Effector memory CD4-positive, alpha-beta T cell (primary cell): Measurements from ENCODE around the gene IGFBP7.

Experiments used
- DNase-seq, 3 donors: peaks; one replicate each; pipeline ENCODE4 v3.0.0-alpha.2; 2020
- H3K27ac ChIP-seq: 2 replicates; pipeline ENCODE4 v1.7.0; 2013; ENCODE audit warnings: mild to moderate bottlenecking, low read length, moderate library complexity; ENCODE audit not compliant: insufficient read depth, poor library complexity, severe bottlenecking
- H3K27me3 ChIP-seq: replicated peaks from 2 replicates; pipeline ENCODE4 v1.7.0; 2013; ENCODE audit warnings: mild to moderate bottlenecking, low read length; ENCODE audit not compliant: insufficient read depth, control insufficient read depth, poor library complexity, severe bottlenecking
- H3K36me3 ChIP-seq: 2 replicates; pipeline ENCODE4 v1.7.0; 2013; ENCODE audit warnings: mild to moderate bottlenecking, low read length, moderate library complexity; ENCODE audit not compliant: control insufficient read depth, insufficient read depth
- H3K4me1 ChIP-seq: 2 replicates; pipeline ENCODE4 v1.7.0; 2013; ENCODE audit warnings: low read length, mild to moderate bottlenecking; ENCODE audit not compliant: control insufficient read depth, insufficient read depth, poor library complexity, severe bottlenecking
- H3K4me3 ChIP-seq: 2 replicates; pipeline ENCODE4 v1.7.0; 2013; ENCODE audit warnings: low read length, low read depth, mild to moderate bottlenecking; ENCODE audit not compliant: insufficient read depth, poor library complexity, severe bottlenecking
- H3K9me3 ChIP-seq: 2 replicates; pipeline ENCODE4 v1.7.0; 2013; ENCODE audit warnings: mild to moderate bottlenecking, low read length, moderate library complexity; ENCODE audit not compliant: control insufficient read depth

Gene IGFBP7

GRCh38 chr4:57149833-57150232, 39.6 kb upstream of the IGFBP7 start:
- no peak for DNase-seq
- H3K9me3 ChIP-seq, result no peaks in the 10 kb centered on the region
- no peaks in the 10 kb centered on the region for H3K36me3 ChIP-seq
- H3K27me3 ChIP-seq, result no peaks in the 10 kb centered on the region
- H3K4me3 ChIP-seq, result no peak overlapping the region
- no peak overlapping the region for H3K27ac ChIP-seq
- H3K4me1 ChIP-seq, result no peaks in the 10 kb centered on the region

GRCh38 chr4:57148831-57149505, 38.8 kb upstream of the IGFBP7 start:
- Histone ChIP-seq H3K4me1 (no peaks in the 10 kb centered on the region), H3K27me3 (no peaks in the 10 kb centered on the region), H3K27ac (no peak overlapping the region), H3K9me3 (no peaks in the 10 kb centered on the region), H3K36me3 (no peaks in the 10 kb centered on the region), H3K4me3 (no peak overlapping the region)
- DNase-seq, result no peak

GRCh38 chr4:57148177-57148576, 38.0 kb upstream of the IGFBP7 start:
- H3K4me1 ChIP-seq, result no peaks in the 10 kb centered on the region
- H3K27ac ChIP-seq, result no peak overlapping the region

GRCh38 chr4:57147335-57148060, 37.3 kb upstream of the IGFBP7 start:
- no peak overlapping the region for H3K27ac ChIP-seq
- H3K9me3 ChIP-seq, result no peaks in the 10 kb centered on the region
- H3K4me1 ChIP-seq, result no peaks in the 10 kb centered on the region
- H3K4me3 ChIP-seq, result no peak overlapping the region
- no peaks in the 10 kb centered on the region for H3K27me3 ChIP-seq
- H3K36me3 ChIP-seq, result no peaks in the 10 kb centered on the region
- no peak for DNase-seq

More at GRCh38 chr4:57148177-57148576, 38.0 kb upstream of the IGFBP7 start:
- Histone ChIP-seq H3K4me3 (no peak overlapping the region), H3K36me3 (no peaks in the 10 kb centered on the region), H3K9me3 (no peaks in the 10 kb centered on the region), H3K27me3 (no peaks in the 10 kb centered on the region)
- no peak for DNase-seq

GRCh38 chr4:57146444-57146843, 36.3 kb upstream of the IGFBP7 start:
- DNase-seq, result no peak
- Histone ChIP-seq H3K9me3 (no peaks in the 10 kb centered on the region), H3K36me3 (no peaks in the 10 kb centered on the region), H3K4me3 (no peak overlapping the region), H3K4me1 (no peaks in the 10 kb centered on the region), H3K27ac (no peak overlapping the region), H3K27me3 (no peaks in the 10 kb centered on the region)

- Histone ChIP-seq H3K4me1 (no peaks in the 10 kb centered on the region), H3K36me3 (no peaks in the 10 kb centered on the region), H3K9me3 (no peaks in the 10 kb centered on the region), H3K27me3 (no peaks in the 10 kb centered on the region), H3K27ac (no peak overlapping the region), H3K4me3 (no peak overlapping the region)
- DNase-seq, result no peak
Measured at GRCh38 chr4:57144466-57144865, 34.3 kb upstream of the IGFBP7 start.

- Histone ChIP-seq H3K27ac (no peak overlapping the region), H3K4me1 (no peaks in the 10 kb centered on the region), H3K4me3 (no peak overlapping the region), H3K36me3 (no peaks in the 10 kb centered on the region), H3K9me3 (no peaks in the 10 kb centered on the region), H3K27me3 (no peaks in the 10 kb centered on the region)
- DNase-seq, result no peak
Measured at GRCh38 chr4:57139783-57140182, 29.6 kb upstream of the IGFBP7 start.

GRCh38 chr4:57137261-57137660, 27.1 kb upstream of the IGFBP7 start:
- Histone ChIP-seq H3K36me3 (no peaks in the 10 kb centered on the region), H3K9me3 (no peaks in the 10 kb centered on the region), H3K27me3 (no peaks in the 10 kb centered on the region), H3K4me1 (no peaks in the 10 kb centered on the region), H3K27ac (no peak overlapping the region), H3K4me3 (no peak overlapping the region)
- DNase-seq, result no peak

GRCh38 chr4:57136281-57136680, 26.1 kb upstream of the IGFBP7 start:
- Histone ChIP-seq H3K4me1 (no peaks in the 10 kb centered on the region), H3K9me3 (no peaks in the 10 kb centered on the region), H3K27ac (no peak overlapping the region), H3K4me3 (no peak overlapping the region), H3K27me3 (no peaks in the 10 kb centered on the region), H3K36me3 (no peaks in the 10 kb centered on the region)
- DNase-seq, result no peak

GRCh38 chr4:57132743-57133137, 22.6 kb upstream of the IGFBP7 start:
- Histone ChIP-seq H3K27ac (no peak overlapping the region), H3K4me3 (no peak overlapping the region)
- DNase-seq, result no peak

More at GRCh38 chr4:57132743-57133137, 22.6 kb upstream of the IGFBP7 start:
- Histone ChIP-seq H3K9me3 (no peaks in the 10 kb centered on the region), H3K4me1 (no peaks in the 10 kb centered on the region), H3K27me3 (no peaks in the 10 kb centered on the region), H3K36me3 (no peaks in the 10 kb centered on the region)
